HT-29 (cell line): ENCODE data around the gene TIMM9. TPM values are rescaled to one million over a fixed set of nuclear protein-coding genes. Genes with fewer than 3 reads are reported as not detected.
"Not testable (repeated sequence)": the region's sequence is repeated elsewhere in the genome, so short reads cannot be mapped to it uniquely, and the experiment has no call there.

Experiments
- DNase-seq: peaks from one replicate; pipeline ENCODE4 v3.0.0-alpha.2; 2015; ENCODE audit warnings: low spot score
- total RNA-seq: library from RNA; depleted of rRNA; stranded (reverse); fragments of >200 nt; shearing (Covaris generic); gene quantifications from 2 replicates; pipeline ENCODE4 v1.2.3, GENCODE V29; 2014; rRNA removed

Gene TIMM9, protein sequence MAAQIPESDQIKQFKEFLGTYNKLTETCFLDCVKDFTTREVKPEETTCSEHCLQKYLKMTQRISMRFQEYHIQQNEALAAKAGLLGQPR
- 9.5 and 11.8 TPM in 2 replicates for total RNA-seq

DNA sequence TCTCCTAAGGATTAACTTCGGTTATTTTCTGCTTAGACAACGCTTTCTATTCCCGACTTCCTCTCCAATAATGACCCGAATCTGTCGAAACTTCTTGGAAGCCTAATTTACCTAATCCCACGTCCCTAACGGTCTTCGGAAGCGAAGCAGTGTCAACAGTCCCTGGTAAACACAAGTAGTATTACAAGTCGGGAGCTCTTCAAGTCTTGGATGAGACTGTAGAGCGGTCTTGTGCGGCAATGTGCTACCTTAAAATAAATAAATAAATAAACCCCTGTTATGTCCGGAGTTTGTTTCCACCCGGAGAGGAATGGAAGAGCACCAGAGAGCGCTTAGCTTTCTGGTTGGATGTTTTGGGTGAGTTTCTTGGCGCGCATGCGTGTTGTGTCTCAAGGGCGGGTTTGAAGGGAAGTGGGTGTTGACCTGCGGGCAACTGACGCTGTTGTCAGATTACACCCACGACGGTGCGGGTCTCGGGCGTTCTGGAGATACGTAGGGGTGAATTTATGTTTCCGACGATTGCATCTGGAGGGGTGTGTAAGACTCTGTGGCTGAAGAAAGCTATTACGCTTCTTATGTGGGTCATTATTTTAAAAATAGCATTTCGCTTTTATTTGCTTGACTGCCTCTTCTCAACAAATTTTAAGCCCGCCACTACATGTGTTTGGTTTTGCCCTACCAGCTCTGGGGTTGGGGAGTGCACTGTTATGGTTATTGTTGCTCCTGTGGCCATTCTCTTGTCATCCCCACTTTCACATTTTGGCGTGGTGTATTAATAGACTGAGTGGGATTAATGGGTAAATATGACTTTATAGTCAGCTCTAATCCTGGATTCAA is at the start of gene TIMM9, which contains the start of gene KIAA0586:
Gene TIMM9 (minus strand): TSS at position 251 of the 837 bp plus-strand sequence. CDS start 15,586 bp downstream, outside the sequence.
Gene KIAA0586 (plus strand): TSS at position 439 of the 837 bp plus-strand sequence. CDS start 546 bp downstream, outside the sequence.
- DNase-seq = peak; percentile 95

DNA sequence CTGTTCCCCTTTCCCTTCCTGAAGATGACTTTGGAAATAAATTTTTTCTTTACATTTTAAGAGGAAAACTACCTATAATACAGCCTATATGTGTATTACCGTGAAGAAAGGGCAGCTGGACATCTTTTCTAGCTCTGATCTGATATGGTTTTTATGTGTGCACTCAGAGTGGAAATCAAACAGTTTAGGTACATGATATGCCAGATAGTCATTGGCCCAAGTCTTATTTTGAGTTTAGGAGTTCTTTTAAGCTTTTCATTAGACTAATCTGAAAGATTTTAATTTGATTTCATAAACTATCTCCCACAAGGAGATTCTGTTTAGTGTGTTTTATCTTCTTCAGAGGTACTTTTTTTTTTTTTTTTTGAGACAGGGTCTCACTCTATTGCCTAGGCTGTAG is 49.0 kb upstream of the TIMM9 start:
- no peak for DNase-seq

DNA sequence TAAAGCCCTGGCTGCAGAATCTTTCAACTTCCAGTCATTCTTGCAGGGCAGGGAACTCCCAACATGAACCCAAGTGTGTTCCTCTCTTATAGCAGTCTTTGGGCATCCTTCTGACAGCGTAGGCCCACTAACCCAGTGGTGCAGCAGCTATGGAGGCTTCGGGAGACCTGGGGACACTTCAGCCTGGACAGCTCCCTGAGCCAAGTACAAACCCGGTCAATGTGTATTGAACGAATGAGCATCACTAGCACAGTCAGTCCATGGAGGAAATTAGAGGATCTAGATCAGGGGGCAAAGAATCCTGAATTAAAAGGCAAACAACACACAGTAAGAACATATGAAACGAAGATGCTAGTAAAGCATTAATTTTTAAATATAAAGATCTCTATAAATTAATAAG is 42.0 kb upstream of the TIMM9 start:
- no peak for DNase-seq

DNA sequence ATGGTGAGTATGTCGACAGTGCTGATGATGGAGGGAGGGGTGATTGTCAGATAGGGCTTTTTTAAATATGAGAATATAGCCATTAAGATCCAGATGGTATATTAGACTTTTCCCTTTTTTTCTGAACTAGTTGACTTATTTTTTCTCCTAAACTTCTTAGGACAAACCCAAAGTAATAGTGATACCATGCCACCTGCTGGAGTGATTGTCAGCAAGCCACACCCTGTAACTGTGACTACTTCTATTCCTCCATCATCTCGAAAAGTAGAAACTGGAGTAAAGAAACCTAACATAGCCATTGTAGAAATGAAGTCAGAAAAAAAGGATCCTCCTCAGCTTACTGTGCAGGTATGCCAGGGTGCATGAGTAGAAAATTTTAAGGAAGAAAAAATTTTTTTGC is 40.2 kb upstream of the TIMM9 start:
- no peak for DNase-seq

DNA sequence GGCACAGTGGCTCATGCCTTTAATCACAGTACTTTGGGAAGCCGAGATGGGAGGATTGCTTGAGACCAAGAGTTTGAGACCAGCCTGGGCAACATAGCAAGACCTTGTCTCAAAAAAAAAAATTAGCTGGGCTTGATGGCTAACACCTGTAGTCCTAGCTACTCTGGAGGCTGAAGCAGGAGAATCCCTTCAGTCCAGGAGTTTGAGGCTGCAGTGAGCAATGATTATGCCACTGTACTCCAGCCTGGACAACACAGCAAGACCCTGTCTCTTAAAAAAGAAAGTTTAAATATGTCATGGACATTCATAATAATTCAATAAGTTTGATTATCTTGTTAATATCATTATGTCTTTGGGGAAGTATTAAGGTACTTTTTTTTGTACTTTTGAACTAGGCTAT is 39.1 kb upstream of the TIMM9 start:
- no peak for DNase-seq

DNA sequence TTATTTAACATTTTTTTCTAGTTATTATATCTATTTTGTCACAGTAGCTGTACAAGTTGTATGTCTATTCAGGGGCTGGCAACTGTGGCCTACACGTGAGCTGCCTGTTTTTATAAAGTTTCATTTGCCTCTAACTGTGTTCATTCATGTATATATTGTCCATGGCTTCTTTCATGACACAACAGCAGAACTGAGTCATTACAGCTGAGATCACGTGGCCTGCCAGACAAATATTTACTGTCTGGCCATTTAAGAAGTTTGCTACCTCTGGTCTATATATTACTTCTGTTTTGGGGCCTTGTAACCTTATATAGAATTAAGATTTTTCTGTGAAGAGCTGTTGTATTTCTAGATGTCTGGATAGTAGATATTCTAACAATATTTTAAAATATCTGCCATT is 38.1 kb upstream of the TIMM9 start:
- no peak for DNase-seq

DNA sequence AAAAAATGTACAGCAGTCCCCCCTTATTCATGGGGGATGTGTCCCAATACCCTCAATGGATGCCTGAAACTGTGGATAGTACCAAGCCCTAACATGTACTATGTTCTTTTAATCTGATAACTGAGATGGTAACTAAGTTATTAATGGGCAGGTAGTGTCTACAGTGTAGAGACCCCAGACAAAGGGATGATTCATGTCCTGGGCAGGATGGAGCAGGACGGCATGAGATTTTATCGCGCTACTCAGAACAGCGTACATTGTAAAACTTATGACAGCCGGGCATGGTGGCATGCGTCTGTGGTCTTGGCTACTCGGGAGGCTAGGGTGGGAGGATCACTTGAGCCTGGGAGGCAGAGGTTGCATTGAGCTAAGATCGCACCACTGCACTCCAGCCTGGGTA is 37.3 kb upstream of the TIMM9 start:
- DNase-seq = no peak

DNA sequence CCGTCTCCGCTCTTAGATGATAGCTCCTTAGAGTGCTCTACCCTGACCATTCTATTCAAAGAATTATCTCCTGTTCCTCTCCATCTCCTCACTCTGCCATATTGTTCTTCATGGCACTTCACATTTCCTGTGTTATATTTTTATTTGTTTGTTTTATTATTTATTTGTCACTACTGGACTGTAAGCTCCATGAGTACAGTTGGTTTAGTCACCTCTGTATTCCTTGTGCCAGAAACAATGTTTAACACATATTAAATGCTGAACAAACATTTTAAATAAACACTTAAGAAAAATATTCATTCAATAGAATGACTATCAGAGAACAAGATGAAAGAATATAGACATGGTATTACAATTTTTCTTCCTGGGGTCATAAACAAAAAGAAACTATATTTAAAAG is 35.8 kb upstream of the TIMM9 start:
- DNase-seq = no peak

DNA sequence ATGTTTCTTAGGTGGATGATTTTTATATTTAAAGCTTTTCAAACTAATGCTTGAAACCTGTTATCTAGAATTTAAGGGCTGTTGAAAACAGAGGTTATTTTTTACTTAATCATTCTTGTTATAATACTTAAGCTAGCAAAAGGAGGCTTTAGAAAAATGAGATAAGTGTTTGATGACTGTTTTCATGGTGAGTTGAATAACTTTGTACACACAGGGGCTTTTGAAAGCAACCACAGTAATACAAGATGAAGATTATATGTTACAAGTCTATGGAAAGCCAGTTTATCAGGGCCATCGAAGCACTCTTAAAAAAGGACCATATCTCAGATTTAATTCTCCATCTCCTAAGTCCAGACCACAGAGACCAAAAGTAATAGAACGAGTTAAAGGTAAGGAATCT is 33.4 kb upstream of the TIMM9 start:
- no peak for DNase-seq

DNA sequence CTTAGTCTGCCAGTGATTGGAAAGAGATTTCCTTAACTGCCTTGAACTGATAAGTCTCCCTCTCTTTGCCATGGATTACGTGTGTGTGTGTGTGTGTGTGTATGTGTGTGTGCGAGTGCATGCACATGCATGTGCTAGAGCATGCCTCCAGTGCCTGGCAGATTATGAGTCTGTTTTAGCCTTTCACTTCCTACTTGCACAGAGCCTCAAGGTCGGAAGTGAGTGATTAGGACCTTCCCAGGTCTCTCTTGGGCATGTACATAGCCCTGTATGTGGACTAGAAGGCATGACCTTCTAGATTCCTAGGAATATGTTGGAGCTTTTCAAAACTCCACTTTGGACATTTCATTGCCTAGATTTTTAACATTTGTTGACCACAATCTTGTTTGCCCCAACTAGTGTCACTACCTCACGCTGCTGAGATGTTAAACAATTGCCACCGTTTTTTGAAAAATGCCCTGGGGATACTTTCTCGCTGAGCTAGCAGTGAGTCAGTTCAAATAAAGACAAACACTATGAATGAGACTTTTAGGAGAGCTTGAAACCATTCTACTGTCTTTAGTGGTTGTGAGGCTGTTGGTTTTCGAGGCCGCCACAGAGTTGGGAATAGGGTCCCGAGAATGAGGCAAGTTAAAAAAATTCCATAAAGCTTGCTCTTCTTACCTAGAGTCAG is 28.4 kb upstream of the TIMM9 start:
- no peak for DNase-seq

DNA sequence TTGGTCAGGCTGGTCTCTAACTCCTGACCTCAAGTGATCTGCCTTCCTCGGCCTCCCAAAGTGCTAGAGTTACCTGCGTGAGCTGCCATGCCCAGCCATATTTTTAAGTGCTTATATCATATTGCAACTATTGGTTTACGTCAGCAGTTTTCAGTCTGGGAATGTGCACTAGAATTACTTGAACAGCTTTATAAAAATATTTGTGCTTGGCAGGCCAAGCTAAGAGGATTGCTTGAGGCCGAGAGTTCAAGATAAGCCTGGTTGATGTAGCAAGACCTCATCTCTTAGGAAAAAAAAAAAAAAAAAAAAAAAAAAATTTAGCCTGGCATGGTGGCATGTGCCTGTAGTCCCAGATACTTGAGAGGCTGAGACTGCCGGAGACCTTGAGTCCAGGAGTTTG is 17.3 kb upstream of the TIMM9 start:
- DNase-seq = no peak

DNA sequence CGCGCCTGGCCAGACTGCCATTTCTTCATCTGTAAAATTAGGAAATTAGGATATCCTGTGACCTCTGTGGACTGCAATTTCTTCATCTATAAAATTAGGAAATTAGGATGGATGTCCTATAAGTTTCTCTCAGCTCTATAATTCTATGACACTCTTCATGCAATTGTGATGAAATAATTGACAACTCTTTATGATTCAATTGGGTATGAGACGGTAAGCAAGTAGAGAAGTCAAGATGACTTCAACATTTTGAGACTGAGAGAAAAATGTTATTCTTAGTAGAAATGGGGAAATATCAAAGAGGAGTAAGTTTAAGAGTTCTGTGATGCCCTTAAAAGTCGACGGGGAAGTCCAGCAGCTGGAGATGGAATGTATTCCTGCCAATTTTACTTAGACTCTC is 12.1 kb upstream of the TIMM9 start:
- DNase-seq = no peak

DNA sequence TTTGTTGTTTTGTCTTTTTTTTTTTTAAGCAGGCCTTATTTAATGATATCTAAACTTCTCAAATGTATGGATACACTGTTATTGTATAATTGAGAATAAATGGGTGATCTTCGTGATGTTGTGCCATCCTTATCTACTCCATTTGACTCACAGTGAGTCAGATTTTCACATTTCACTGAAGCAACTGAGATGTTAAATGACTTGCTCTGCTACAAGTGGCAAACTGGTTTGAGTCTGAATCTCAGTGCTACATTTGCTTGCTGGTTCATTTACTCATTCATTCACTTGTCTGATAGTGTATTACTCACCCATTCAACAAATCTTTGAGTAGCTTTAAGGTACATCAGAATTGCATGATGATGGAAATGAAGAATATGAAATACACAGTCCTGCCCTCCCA is 2.8 kb upstream of the TIMM9 start:
- no peak for DNase-seq

DNA sequence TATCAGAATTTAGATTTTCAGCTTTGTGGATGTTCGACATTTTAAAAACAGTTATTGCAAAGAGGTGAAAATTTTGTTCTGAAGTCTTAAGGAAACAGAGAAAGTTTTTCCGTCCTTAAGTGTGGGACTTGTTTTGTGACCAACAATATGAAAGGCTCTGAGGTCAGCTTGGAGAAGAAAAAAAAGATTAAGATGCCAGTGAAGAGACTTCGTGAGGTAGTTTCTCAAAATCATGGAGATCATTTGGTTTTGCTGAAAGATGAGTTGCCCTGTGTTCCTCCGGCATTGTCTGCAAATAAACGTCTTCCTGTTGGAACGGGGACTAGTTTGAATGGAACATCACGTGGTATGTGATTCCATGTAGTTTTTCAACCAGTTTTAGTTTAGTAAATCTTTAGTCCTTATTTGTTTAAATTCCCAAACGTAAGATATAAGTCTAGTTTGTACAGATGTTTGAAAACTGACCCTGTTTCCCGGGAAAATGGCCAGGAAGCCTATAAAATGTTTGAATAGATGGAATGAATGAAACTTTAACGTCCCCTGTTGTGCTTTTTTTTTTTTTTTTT is 870 bp upstream of the TIMM9 start:
- DNase-seq = peak; percentile 51

DNA sequence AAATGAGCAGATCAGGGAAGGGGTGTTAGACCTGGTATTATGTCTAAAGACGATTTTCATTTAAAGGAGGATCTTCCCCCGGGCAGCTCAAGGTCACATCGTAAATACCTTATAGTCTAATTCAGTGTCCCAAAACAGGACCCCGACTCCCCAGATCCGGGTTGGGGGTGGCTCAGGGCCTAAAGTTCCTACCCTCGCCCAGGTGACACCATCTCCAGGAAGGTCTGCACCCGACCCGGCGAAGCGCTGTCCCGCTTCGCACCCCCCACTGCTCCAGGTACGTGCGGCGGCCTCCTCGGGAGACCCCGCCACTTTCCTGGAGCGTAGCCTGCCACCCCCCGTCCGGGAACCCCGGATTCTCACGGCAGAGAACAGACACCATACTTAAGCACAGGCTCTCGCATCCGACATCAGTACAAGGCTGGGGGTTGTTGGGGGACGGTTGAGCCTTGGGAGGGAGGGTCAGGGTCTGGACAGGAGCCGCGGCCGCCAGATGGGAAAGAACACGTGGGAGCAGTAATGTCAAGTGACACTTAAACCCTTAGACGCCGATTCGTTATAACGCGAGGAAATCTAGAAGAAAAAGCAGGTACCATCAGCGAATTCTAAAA is 556 bp downstream of the TIMM9 start:
- DNase-seq = no peak

DNA sequence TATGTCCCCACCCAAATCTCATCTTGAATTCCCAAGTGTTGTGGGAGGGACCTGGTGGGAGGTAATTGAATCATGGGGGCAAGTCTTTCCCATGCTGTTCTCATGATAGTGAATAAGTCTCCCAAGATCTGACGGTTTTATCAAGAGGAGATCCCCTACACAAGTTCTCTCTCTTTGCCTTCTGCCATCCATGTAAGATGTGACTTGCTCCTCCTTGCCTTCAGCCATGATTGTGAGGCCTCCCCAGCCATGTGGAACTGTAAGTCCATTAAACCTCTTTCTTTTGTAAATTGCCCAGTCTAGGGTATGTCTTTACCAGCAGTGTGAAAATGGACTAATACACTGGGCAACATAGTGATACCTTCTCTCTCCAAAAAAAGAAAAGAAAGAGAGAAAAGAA is 10.4 kb downstream of the TIMM9 start:
- not testable (repeated sequence) for DNase-seq

DNA sequence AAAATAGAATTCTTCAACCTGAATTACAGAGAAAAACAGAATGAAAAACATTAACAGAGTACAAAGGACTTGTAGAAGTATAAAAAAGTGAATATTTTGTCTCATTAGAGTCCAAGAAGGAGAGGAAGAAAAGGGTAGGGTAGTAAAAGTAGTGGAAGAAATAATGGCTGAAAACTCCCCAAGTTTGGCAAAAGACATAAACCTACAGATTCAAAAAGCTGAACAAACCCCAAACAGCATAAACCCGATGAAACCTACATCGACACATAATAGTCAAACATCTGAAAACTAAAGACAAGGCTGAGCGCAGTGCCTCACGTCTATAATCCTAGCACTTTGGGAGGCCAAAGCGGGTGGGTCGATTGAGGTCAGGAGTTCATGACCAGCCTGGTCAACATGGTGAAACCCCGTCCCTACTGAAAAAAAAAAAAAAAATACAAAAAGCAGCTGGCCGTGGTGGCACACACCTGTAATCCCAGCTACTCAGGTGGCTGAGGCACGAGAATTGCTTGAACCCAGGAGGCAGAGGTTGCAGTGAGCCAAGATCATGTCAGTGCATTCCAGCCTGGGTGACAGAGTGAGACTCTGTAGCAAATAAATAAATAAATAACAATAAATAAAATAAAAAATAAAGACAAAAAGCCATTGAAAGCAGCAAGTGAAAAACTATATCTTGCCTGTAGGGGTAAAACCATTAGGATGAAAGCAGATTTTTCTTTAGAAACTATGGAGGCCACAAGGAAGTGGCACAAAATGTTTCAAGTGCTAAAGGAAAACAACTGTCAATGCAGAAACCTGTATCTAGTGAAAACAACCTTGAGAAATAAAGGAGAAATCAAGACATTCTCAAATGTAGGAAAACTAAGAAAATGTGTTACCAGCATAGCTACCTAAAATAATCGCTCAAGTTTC is 11.4 kb downstream of the TIMM9 start:
- no peak for DNase-seq

DNA sequence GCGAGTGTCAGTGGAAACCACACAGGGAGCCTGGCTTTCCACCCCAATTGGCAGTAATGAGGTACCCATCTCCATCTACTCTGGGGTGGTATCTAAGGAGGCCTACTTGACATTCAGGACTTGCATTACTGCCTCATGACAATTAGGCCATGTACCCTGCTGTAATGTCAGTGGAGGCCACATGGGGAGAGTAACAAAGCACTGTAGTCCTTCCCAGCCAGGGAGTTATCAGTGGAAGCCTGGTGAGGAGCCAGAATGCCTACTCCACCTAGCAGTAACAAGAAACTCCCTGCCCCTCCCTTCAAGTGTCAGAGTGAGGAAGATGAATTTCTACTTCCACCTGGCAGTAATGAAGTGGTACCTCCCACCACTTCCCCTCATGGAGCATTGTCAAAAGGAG is 12.5 kb downstream of the TIMM9 start:
- DNase-seq = peak; percentile 6

DNA sequence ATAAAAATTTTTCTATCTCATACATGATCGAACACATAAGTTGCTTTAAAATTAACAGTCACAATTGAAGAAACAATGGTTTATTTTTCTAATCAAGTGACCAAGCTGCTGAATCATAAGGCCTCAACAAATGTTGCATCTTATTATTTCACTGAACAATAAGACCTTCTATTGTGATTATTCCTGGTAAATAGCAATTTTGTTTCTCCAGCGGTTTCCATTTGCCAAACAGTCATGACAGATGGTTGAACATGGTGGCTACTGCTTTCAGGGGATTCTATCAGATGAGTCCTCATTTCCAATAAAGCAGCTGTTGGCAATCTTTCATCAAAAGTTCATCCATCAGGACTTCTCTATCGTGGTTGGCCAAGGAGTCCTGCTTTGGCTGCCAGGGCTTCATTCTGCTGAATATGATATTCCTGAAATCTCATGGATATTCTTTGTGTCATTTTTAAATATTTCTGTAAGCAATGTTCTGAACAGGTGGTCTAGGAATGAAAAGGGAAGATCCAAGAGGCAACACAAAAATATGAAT is 18.6 kb downstream of the TIMM9 start:
- DNase-seq = no peak

DNA sequence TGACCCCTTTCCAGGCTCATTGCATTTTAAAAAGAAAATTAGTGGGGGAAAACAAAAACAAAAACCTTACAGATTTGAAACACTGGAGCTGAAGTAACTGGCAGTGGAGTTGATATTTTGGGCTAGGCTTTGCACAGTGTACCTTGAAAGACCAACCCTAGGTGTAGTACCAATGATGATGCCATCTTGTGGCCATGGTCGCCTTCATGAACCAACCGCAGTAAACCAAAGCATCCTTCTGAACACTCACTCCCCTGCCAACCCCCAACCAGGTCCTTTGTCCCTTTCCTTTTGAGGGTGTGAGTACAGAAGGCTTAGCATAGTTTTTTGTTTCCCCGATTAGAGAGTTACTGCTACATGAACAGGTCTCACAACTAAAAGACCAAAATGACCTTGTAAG is 25.7 kb downstream of the TIMM9 start:
- no peak for DNase-seq

DNA sequence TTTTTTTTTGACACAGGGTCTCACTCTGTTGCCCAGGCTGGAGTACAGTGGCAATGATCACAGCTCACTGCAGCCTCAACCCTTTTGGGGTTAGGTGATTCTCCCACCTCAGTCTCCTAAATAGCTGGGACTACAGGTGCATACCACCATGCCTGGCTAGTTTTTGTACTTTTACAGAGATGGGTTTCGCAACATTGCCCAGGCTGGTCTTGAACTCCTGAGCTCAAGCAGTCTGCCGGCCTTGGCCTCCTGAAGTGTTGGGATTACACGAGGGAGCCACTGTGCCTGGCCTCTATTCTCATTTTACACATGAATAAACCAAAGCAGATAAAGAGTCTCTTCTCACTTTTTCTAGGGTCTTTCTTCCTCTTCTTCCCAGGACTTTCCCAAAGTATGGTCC is 28.4 kb downstream of the TIMM9 start:
- DNase-seq = no peak
